22Rv1 (cell line): ENCODE results near the gene UXS1.
"Not testable (repeated sequence)": the region's sequence is repeated elsewhere in the genome, so short reads cannot be mapped to it uniquely, and the experiment has no call there.

Experiments used
- H3K27ac ChIP-seq: fragments of 450-650 bp; 2 replicates; pipeline ENCODE4 v1.5.1; 2017
- ZFX ChIP-seq: fragments of 450-650 bp; IDR thresholded peaks from 2 replicates; pipeline ENCODE4 v1.6.1; 2017; ENCODE audit warnings: antibody characterized with exemption, borderline replicate concordance
- TF ChIP-seq, protein P1 (sequence below): fragments of 450-650 bp; IDR thresholded peaks from 2 replicates; pipeline ENCODE4 v1.5.1; 2017; ENCODE audit warnings: mild to moderate bottlenecking

Gene UXS1

DNA sequence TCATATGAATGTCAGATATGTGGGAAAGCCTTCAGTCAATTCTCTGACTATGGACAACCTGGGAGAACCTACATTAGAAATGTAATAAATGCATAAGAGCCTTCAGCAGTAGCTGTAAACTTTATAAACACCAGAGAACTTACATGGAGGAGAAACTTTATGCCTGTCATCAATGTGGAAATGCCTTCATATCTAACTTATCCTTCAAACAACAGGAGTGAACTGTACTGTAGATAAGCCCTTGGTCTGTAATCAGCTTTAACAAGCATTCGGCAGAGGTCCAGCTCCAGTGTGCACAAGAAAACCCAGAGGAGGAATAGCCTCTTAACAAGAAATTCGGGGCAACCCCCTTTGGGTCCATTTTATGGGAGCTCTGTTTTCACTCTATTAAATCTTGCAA, 14.8 kb upstream of the UXS1 start:
- H3K27ac ChIP-seq: no peak overlapping the region
- TF ChIP-seq ZFX: no peak
- TF ChIP-seq, protein P1, sequence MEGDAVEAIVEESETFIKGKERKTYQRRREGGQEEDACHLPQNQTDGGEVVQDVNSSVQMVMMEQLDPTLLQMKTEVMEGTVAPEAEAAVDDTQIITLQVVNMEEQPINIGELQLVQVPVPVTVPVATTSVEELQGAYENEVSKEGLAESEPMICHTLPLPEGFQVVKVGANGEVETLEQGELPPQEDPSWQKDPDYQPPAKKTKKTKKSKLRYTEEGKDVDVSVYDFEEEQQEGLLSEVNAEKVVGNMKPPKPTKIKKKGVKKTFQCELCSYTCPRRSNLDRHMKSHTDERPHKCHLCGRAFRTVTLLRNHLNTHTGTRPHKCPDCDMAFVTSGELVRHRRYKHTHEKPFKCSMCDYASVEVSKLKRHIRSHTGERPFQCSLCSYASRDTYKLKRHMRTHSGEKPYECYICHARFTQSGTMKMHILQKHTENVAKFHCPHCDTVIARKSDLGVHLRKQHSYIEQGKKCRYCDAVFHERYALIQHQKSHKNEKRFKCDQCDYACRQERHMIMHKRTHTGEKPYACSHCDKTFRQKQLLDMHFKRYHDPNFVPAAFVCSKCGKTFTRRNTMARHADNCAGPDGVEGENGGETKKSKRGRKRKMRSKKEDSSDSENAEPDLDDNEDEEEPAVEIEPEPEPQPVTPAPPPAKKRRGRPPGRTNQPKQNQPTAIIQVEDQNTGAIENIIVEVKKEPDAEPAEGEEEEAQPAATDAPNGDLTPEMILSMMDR: no peak

DNA sequence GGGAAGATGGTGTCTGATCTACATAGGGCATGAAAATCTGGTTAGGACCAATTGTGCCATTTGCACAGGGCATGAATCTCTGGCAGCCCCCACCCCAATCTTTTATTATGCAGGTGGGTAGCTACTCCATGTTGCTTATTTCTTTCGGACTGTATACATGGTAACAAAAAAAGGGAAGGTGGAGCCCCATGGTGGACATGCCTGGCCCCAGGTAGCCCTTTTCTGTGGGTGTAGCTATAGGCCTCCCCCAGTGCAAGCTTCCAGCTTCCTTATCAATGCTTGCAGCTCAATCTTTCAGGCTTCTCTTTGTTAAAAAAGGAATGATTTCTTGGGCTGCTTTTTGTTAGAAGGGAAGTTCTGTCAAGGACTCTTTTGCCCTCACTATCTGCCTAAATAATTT, 14.3 kb upstream of the UXS1 start:
- no peak for TF ChIP-seq ZFX
- TF ChIP-seq, protein P1: no peak
- H3K27ac ChIP-seq: no peak overlapping the region

DNA sequence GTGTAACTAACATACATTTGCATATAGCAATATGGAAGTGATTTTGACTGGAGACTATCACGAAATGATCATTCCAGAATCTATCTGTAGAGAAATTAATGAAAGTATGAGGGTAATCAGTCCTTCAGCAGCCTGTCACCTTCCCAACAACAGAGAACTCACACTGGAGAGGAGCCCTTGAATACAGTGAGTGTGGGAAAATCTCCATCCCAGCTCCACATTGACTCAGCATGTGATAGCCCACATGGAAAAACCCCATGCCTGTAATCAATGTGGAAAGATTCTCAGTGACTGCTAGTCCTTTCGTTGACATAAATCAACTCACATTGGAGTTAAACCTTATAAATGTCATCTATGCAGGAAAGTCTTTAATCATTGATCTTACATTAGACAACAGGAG, 13.1 kb upstream of the UXS1 start:
- H3K27ac ChIP-seq: no peak overlapping the region
- TF ChIP-seq, protein P1: no peak
- no peak for TF ChIP-seq ZFX

DNA sequence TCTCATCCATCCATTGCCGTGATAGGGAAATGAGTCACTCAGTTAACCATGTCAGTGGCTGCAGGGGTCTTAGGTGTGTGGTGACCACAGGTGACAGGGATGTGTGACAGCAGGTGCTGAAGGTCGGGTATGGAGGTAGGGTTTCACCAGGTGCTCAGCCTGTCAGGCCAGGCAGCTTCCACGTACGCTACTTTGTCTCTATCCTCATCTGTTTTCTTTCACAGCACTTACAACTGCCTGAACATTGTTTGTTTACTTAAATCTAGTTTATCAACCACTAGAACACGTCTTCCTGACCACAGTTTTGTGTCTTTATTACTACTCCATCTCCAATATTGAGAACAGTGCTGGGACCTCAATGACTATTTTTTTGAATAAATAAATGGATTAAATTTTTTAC, 11.4 kb upstream of the UXS1 start:
- no peak for TF ChIP-seq ZFX
- TF ChIP-seq, protein P1: no peak
- no peak overlapping the region for H3K27ac ChIP-seq

DNA sequence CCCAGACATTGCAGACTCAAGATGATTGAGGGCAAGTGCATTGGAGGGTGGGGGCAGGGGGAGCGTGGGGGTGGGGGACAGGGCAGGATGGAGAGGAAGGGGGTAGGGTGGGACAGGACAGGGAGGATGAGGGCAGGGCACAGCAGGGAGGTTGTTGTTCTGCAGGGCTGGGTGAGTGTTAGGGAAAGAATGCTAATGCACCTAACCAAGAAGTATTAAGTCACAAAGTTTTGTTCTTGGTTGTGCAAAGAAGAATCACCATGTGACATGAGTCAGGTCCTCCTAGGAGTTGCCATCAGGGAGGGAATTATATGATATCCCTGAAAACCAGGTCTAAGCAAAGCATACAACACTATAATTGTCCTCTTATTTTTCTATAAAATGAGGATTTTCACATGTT, 10.4 kb upstream of the UXS1 start:
- not testable (repeated sequence) for H3K27ac ChIP-seq

DNA sequence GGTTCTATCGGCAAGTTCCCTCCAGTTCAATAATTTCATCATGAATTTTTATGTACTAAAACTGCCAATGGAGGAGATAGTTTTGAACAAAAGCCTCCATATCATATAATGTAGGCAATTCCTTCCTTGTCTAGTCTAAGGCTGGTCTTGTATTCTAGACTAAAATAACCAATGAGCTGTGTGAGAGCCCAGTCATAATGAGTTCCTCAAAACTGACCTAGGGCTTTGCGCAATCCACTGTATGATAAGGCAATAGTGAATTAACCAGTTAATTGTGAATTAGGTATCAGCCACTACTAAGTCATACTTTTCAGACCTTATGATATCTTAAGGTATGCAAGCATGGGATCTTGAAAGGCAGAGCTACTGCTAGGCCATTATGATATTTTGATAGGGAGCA, 7.6 kb upstream of the UXS1 start:
- no peak for TF ChIP-seq ZFX
- TF ChIP-seq, protein P1: no peak
- H3K27ac ChIP-seq: no peak overlapping the region

DNA sequence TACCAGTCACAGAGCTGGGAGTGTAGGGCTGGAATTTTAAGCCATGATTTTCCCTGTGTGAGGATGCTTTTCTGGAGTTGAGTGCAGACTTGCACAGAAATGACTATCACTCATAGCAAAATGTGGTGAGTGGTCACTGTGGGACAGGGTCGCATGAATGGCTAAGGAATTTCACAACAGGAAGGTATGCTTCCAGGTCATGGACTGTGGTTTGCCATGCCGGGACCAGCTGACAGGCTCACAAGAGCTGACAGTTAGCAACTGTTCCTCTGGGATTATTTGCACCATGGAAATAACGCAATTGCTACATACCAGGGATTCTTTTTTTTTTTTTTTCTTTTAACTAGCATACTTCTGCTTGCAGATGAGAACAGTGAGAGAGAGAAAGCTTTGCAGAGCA, 3.8 kb upstream of the UXS1 start:
- no peak for TF ChIP-seq ZFX
- TF ChIP-seq, protein P1: no peak
- H3K27ac ChIP-seq: no peak overlapping the region

DNA sequence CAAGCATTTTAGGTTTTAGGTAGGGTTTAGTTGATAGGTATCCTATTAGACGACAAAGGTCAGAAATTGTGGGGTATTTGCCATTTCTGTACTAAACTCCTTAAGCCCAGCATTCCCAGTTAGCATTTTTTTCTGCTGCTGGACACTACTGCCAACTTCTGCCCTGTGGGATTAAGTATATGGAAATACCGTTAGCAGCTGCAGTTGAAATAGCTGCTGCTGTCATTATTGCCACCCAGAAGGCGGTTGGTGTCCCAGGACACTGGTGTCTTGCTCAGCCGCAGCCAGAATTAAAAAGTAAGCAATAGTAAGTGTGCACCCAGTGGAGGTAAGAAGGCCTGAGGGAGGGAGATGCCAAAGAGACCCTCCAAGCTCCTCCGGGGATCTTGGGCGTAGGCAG, 1.9 kb upstream of the UXS1 start:
- no peak for TF ChIP-seq ZFX
- TF ChIP-seq, protein P1: no peak

More for the DNA sequence above, 1.9 kb upstream of the UXS1 start:
- H3K27ac ChIP-seq: no peak overlapping the region
